NOMO-1 (cell line): ENCODE results near the gene C1D.
"Not testable (repeated sequence)": the region's sequence is repeated elsewhere in the genome, so short reads cannot be mapped to it uniquely, and the experiment has no call there.

Experiments
- DNase-seq, 2 experiments: peaks; one replicate each; lab custom pipeline; 2025; ENCODE audit not compliant: unreplicated experiment in 2 of 2; lab: John Stamatoyannopoulos, UW

C1D gene

DNA sequence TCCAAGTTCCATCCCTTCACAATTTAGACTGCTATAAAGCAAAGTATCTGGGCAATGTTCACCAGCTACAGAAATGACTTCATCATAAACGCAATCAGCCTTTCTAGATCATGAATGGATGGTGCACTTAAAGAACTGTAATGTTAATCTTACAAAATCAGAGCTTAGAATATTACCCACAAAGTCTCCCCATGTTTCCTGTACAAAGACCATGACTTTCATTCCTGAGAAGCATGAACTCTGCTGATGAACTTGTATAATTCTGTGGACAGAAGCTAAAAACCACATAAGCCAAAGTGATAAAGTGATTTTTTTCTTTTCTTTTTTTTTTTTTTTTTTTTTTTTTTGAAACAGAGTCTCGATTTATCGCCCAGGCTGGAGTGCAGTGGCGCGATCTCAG is 53.3 kb downstream of the C1D start:
- DNase-seq, result no peak

- DNase-seq, result no peak
These were observed 62.5 kb downstream of the C1D start for GRCh38 chr2:68000170-68000825.

- DNase-seq, result no peak
These were observed 63.5 kb downstream of the C1D start for GRCh38 chr2:67999332-67999731.

DNA sequence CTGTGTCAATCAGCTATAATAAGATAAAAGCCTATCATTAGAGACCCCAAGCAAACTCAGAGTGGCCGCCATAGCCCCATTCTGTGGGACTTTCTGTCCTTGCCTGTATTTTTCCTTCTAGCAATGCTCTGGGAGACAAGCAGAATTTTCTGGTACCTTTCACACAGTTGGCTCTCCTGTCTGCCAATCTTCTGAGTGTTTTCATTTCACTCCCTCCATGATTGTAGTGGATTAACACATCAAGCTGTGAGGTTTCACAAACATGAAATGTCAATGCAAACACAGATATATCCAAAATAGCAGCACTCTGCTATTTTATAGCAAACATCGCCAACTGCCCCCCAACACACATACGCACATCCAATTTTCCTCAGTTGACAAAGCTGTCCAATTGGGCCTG is 64.9 kb downstream of the C1D start:
- no peak for DNase-seq

- no peak for DNase-seq
These were observed 65.3 kb downstream of the C1D start for GRCh38 chr2:67997528-67997900.

DNA sequence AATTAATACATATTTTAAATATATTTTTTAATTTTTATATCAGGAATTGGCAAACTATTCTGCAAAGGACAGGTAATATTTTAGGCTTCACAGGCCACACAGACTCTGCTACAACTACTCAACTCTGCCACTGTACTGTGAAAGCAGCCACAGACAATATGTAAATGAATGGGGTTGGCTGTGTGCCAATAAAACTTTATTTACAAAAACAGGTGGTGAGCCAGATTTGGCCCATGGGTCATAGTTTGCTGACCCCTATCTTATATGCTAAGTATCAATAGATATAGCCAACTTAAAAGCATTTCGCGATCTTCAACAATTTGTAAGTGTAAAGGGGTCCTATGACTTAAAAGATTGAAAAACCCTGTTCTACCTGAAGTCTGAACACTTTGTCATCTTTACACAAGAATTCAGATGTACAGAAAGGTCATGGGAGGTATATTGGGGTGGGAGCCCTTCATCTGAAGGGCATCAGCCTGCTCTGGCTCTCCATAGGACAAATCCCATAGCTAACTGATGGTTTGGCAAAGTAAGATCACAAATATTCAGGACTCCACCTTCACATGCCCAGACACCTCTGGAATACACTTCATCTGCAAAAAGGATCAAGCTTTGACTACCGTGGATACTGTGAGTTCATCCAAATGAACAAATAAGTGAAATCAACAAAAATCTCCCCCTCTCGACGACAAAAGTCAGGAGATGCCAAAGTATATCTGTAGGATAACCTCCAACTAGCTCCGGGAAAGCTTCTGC is 65.9 kb downstream of the C1D start:
- no peak for DNase-seq

DNA sequence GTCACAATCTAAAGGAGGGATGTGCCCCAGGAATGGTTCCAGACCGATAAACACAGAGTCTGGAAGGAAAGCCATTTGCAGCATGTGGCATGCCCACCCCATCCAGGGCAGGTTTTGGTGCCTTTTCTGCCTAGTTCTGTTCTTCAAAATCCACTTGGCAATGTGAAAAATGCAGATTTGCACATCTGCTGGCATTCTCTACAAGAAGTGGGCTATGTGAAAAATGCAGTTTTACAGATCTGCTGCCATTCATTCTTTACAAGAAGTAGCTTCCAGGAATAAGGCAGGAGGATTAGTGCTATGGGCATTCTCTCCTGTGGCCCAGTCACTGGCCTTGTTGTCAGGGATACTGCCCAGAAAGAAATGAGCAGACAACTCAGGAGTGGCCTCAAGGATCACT is 68.1 kb downstream of the C1D start:
- DNase-seq, result no peak

DNA sequence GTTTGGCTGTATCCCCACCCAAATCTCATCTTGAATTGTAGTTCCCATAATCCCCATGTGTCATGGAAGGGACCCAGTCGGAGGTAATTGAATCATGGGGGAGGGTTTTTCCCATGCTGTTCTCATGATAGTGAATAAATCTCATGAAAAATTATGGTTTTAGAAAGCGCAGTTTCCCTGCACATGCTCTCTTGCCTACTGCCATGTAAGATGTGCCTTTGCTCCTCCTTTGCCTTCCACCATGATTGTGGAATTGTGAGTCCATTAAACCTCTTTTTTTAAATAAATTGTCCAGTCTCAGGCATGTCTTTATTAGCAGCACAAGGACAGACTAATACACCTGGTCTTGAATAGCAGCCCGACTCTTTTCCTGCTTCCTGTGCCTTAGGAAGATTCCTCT is 68.7 kb downstream of the C1D start:
- not testable (repeated sequence) for DNase-seq

GRCh38 chr2:67993329-67993728 is 69.5 kb downstream of the C1D start:
- DNase-seq, result no peak

DNA sequence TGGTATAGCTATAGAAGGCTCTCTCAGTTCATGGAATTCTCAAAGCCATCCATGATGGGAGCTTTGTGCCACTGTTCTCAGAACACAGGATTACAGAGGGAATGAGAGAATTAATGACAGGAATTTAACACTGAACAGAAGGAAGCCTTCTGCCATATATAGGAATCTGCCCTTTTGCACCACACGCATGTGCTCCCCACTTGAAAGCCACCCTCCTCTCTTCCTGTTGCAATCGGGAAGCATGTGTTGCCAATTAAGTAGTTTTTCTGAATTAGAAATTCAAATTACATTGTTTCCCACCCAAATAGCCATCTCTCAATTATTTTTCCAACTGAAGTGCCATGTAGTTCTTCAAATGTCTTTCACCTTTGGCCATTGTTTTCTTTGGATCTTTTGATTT is 71.3 kb downstream of the C1D start:
- no peak for DNase-seq
